Left lung (tissue), 10 donors: ENCODE measurements around the gene PLEKHG2. TPM values are rescaled to one million over a fixed set of nuclear protein-coding genes. Genes with fewer than 3 reads are reported as not detected.
"Not testable (repeated sequence)": the region's sequence is repeated elsewhere in the genome, so short reads cannot be mapped to it uniquely, and the experiment has no call there.

Source experiments
- ATAC-seq: fragments of 200-7000 bp; cut with Tn5 transposase; one replicate; pipeline ENCODE4 v1.9.1; 2020; ENCODE audit warnings: moderate library complexity
- DNase-seq, 4 donors: peaks; one replicate each; pipeline ENCODE4 v3.0.0-alpha.2; 2013 to 2020
- H3K27ac ChIP-seq, 2 donors: fragments of 200-600 bp; sonication (generic) in 1 of 2; one replicate each; pipeline versions ENCODE4 v1.5.0 to v1.8.0; 2020 to 2021
- H3K27me3 ChIP-seq, 2 donors: fragments of 200-600 bp; sonication (generic) in 1 of 2; one replicate each; pipeline versions ENCODE4 v1.5.0 to v1.8.0; 2020 to 2021
- H3K36me3 ChIP-seq, 2 donors: fragments of 200-600 bp; sonication (generic) in 1 of 2; one replicate each; pipeline versions ENCODE4 v1.5.0 to v1.8.0; 2020 to 2021
- H3K4me1 ChIP-seq, 2 donors: fragments of 200-600 bp; one replicate each; pipeline ENCODE4 v1.8.0; 2021
- H3K4me3 ChIP-seq, 2 donors: fragments of 200-600 bp; sonication (generic) in 1 of 2; one replicate each; pipeline versions ENCODE4 v1.5.0 to v1.8.0; 2020 to 2021; ENCODE audit warnings: mild to moderate bottlenecking in 1 of 2
- H3K9me3 ChIP-seq, 2 donors: fragments of 200-600 bp; sonication (generic) in 1 of 2; one replicate each; pipeline versions ENCODE4 v1.5.0 to v1.8.0; 2020 to 2021
- intact Hi-C, 2 donors: fragments of 100-400 bp; cut with DNase I; formaldehyde crosslinking; loops; one replicate each; pipeline versions ENCODE4 v1.11.2 to v1.14.2; 2022
- polyA plus RNA-seq, 6 donors: library from polyadenylated mRNA; unstranded; fragments of 120-200 nt; gene quantifications; one replicate each; pipeline ENCODE4 v1.2.1, GENCODE V29; 2013; ENCODE audit not compliant: insufficient read length in 6 of 6
- total RNA-seq, 2 donors: library from RNA; stranded (reverse); fragmentation: NEBNext Ultra II Directional; extraction: Animal tissue kit (Norgen Biotek cat#: 25700); gene quantifications; one replicate each; pipeline ENCODE4 v1.2.1, GENCODE V29; 2021
- TF ChIP-seq, protein P1 (sequence below), 2 donors: fragments of 200-600 bp; sonication (generic) in 1 of 2; IDR thresholded peaks; one replicate each; pipeline versions ENCODE4 v1.5.0 to v1.8.0; 2021; ENCODE audit warnings: antibody characterized with exemption in 2 of 2
- donor health status: DM: no; HTN: yes; CAD: no.
- donor health status: DM: no; HTN: no; CAD: no.

PLEKHG2 gene
- total and polyA plus RNA-seq, 8 donors = 39.5 to 118 (median 91.3) TPM

DNA sequence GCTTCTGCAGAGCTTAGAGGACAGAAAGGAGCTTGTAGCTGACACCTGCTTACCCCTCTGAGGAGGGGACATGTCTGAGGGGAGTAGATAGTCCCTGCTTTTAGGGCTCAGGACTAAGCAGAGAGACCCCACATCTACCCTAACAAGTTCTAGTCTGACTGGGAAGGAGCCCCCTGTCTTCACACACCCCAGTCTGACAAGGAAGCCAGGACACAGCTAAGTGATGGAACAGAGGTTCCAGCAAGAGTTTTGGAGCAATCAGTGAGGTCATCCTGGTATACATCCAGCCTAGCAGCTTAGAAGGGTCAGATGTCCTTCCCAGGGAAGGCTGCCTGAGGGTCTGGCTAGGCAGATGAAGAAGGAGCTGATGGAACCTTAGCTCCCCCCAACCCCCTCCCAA, 36.5 kb upstream of the PLEKHG2 start:
- TF ChIP-seq, protein P1, sequence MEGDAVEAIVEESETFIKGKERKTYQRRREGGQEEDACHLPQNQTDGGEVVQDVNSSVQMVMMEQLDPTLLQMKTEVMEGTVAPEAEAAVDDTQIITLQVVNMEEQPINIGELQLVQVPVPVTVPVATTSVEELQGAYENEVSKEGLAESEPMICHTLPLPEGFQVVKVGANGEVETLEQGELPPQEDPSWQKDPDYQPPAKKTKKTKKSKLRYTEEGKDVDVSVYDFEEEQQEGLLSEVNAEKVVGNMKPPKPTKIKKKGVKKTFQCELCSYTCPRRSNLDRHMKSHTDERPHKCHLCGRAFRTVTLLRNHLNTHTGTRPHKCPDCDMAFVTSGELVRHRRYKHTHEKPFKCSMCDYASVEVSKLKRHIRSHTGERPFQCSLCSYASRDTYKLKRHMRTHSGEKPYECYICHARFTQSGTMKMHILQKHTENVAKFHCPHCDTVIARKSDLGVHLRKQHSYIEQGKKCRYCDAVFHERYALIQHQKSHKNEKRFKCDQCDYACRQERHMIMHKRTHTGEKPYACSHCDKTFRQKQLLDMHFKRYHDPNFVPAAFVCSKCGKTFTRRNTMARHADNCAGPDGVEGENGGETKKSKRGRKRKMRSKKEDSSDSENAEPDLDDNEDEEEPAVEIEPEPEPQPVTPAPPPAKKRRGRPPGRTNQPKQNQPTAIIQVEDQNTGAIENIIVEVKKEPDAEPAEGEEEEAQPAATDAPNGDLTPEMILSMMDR (IDR thresholded peaks at IDR 0.05) = no peak
- no peaks in the 10 kb centered on the region for H3K27me3 ChIP-seq
- ATAC-seq (no peak), DNase-seq (no peak)
- H3K27ac ChIP-seq = no peak overlapping the region
- intact Hi-C loops = no loop called here
- H3K36me3 ChIP-seq = peaks cover 0 to 99% of the 10 kb centered on the region in 2 donors
- no peaks in the 10 kb centered on the region for H3K9me3 ChIP-seq
- no peak overlapping the region for H3K4me3 ChIP-seq
- H3K4me1 ChIP-seq = peaks cover 13 to 18% of the 10 kb centered on the region in 2 donors

DNA sequence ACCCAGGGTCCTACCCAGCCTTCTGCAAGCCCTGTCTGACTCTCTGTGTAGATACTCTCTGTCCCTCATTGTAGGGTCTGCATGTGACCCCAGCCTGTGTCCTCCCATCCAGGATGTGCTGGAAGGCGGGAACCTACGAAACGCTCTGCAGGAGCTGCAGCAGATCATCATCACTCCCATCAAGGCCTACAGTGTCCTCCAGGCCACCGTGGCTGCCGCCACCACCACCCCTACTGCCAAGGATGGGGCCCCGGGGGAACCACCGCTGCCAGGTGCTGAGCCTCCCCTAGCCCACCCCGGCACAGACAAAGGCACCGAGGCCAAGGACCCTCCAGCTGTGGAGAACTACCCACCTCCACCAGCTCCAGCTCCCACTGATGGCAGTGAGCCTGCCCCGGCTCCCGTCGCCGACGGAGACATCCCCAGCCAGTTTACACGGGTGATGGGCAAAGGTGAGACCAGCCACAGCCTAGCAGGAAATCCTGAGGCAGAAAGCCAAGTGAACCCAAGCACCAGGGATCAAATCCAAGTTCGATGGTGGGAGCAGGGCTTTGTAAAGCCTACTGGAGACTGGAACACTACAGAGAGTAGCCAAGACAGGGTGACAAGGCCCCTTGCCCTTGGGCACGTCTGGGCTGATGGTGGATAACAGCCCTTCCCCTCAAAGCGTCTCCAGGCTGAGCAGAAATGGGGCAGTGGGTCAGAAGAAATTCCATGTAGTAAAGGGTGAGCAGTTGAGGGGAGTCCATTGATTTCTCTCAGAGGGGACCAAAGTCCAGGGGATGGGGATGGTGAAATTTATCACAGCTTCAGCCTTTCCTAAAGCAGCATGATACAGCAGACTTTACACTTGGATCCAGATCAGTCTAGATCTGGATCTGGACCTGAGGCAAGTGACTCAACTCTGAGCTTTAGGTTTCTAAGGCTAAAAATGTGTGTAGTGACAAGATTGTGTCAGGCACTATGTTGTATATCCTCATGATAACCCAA, 34.8 kb upstream of the PLEKHG2 start:
- TF ChIP-seq, protein P1 (IDR thresholded peaks at IDR 0.05) = no peak
- peaks cover 0 to 100% of the 10 kb centered on the region in 2 donors for H3K36me3 ChIP-seq
- H3K27me3 ChIP-seq = no peaks in the 10 kb centered on the region
- ATAC-seq = no peak
- no peak for DNase-seq
- H3K9me3 ChIP-seq = no peaks in the 10 kb centered on the region
- intact Hi-C loops = no loop called here
- H3K4me3 ChIP-seq = no peak overlapping the region
- no peak overlapping the region for H3K27ac ChIP-seq
- peaks cover 5 to 11% of the 10 kb centered on the region in 2 donors for H3K4me1 ChIP-seq

DNA sequence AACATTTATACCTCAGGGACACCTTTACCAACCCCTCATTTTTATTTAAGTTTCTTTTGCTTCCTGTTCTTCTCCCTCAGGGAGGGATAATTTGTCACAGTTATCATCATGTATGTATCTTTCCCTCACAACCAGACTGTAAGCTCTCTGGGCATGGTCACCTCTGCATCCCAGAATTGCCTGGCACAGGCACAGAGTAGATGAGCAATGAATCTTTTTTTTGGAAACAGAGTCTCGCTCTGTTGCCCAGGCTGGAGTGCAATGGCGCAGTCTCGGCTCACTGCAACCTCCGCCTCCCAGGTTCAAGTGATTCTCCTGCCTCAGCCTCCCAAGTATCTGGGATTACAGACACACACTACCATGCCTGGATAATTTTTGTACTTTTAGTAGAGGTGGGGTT, 33.1 kb upstream of the PLEKHG2 start:
- H3K9me3 ChIP-seq, intact Hi-C loops, ATAC-seq, H3K4me3 ChIP-seq, H3K4me1 ChIP-seq, H3K27me3 ChIP-seq, H3K27ac ChIP-seq, DNase-seq: not testable (repeated sequence)
- H3K36me3 ChIP-seq = peaks cover 0 to 100% of the 10 kb centered on the region in 2 donors

DNA sequence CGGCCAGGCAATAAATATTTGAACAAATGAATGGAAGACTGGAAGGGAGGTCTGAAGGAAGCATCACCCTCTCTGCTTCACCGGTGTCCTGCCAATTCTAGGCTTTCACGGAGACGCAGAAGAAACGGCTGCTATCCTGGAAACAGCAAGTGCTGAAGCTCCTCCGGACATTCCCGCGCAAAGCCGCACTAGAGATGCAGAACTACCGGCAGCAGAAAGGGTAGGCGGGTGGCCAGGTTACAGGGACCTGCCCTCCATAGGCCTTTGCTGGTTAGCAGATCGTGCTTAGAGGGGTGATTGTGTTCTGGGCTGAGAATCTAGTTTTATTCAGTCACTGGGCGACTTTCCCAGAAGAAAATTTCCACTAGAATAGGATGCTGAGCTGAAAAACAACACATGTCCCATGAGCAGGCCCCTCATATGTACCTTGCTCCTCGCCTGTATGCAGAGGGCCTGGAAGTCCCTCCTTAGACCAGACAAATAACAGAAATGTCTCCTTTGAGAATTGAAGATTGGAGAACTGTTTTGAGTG, 32.5 kb upstream of the PLEKHG2 start:
- no peak overlapping the region for H3K4me3 ChIP-seq
- H3K27me3 ChIP-seq = no peaks in the 10 kb centered on the region
- intact Hi-C loops = no loop called here
- DNase-seq = no peak
- no peaks in the 10 kb centered on the region for H3K9me3 ChIP-seq
- no peak overlapping the region for H3K27ac ChIP-seq
- ATAC-seq = no peak
- TF ChIP-seq, protein P1 (IDR thresholded peaks at IDR 0.05) = no peak
- H3K36me3 ChIP-seq = peaks cover 0 to 100% of the 10 kb centered on the region in 2 donors
- no peaks in the 10 kb centered on the region for H3K4me1 ChIP-seq

DNA sequence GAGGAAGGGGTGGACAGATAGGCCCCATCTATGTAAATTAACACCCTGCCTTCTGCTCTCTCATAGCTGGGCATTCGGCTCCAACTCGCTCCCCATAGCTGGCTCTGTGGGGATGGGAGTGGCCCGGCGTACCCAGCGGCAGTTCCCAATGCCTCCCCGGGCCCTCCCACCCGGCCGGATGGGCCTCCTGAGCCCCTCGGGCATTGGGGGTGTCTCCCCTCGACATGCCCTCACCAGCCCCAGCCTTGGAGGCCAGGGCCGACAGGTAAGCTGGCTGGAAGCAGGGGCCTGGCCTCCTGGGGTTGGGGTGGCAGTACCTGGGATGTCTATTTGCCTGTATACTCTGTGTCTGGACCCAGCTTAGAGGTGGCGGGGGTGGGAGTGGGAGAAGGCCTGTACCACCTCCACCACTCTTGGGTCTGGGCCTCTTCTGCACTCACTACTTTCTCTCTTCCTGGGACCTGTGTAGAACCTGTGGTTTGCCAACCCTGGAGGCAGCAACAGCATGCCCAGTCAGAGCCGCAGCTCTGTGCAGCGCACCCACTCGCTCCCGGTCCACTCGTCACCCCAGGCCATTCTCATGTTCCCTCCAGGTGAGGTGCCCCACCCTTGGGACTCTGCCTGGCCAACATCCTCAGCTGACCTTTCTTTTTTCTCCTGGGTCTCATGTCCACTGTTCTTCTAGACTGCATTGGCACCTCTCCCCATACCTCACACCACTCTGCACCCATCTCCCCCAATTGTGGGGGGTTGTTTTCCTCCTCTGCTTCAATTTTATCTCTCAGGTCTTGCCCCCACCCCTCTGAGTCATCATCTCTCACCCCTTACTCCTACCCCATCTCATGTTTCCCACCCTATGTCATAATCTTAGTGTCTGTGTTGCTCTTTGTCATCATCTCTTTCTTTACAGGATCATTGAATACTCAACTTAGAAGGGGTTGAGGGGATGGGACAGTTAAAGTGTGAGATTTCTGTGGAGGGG, 31.7 kb upstream of the PLEKHG2 start:
- DNase-seq (no peak), ATAC-seq (no peak)
- Histone ChIP-seq H3K9me3 (no peaks in the 10 kb centered on the region), H3K4me1 (no peaks in the 10 kb centered on the region), H3K27ac (no peak overlapping the region), H3K4me3 (no peak overlapping the region), H3K27me3 (no peaks in the 10 kb centered on the region), H3K36me3 (peaks cover 0 to 100% of the 10 kb centered on the region in 2 donors)
- TF ChIP-seq, protein P1 (IDR thresholded peaks at IDR 0.05) = no peak
- intact Hi-C loops = no loop called here
